GM23338 (cell line): Measurements from ENCODE around the gene OTUB1. TPM values are rescaled to one million over a fixed set of nuclear protein-coding genes. Genes with fewer than 3 reads are reported as not detected.

Experiments
- ATAC-seq: fragments of 200-7000 bp; cut with Tn5 transposase; 3 replicates; pipeline ENCODE4 v1.9.1; 2020
- DNase-seq: peaks from one replicate; pipeline ENCODE4 v3.0.0-alpha.2; 2015; ENCODE audit warnings: low spot score
- H2AFZ ChIP-seq: fragments of 200-600 bp; sonication (generic); 2 replicates; pipeline ENCODE4 v1.8.0; 2016; ENCODE audit warnings: antibody characterized with exemption, mild to moderate bottlenecking, moderate library complexity
- H3F3A ChIP-seq: fragments of 200-600 bp; sonication (generic); replicated peaks from 2 replicates; pipeline ENCODE4 v1.8.0; 2017; ENCODE audit warnings: antibody characterized with exemption, mixed run types, low read depth
- H3K27ac ChIP-seq: fragments of 200-600 bp; sonication (generic); 2 replicates; pipeline ENCODE4 v1.6.1; 2016; ENCODE audit warnings: low read depth
- H3K27me3 ChIP-seq: fragments of 200-600 bp; sonication (generic); 2 replicates; pipeline ENCODE4 v1.8.0; 2016; ENCODE audit warnings: mild to moderate bottlenecking, mixed run types, moderate library complexity; ENCODE audit not compliant: insufficient read depth
- H3K36me3 ChIP-seq: fragments of 200-600 bp; sonication (generic); 2 replicates; pipeline ENCODE4 v1.8.0; 2016; ENCODE audit warnings: mild to moderate bottlenecking; ENCODE audit not compliant: insufficient read depth
- H3K4me1 ChIP-seq: fragments of 200-600 bp; sonication (generic); 2 replicates; pipeline ENCODE4 v1.8.0; 2016; ENCODE audit warnings: mild to moderate bottlenecking, moderate library complexity; ENCODE audit not compliant: insufficient read depth
- H3K4me2 ChIP-seq: fragments of 200-600 bp; sonication (generic); 2 replicates; pipeline ENCODE4 v1.7.1; 2017; ENCODE audit warnings: mixed run types
- H3K4me3 ChIP-seq: fragments of 200-600 bp; sonication (generic); 2 replicates; pipeline ENCODE4 v1.6.1; 2016; ENCODE audit warnings: mixed run types
- H3K79me2 ChIP-seq: fragments of 200-600 bp; sonication (generic); replicated peaks from 2 replicates; pipeline ENCODE4 v1.8.0; 2017; ENCODE audit warnings: mild to moderate bottlenecking; ENCODE audit not compliant: insufficient read depth
- H3K9me2 ChIP-seq: fragments of 200-600 bp; sonication (generic); 2 replicates; pipeline ENCODE4 v1.8.0; 2017; ENCODE audit not compliant: insufficient read depth
- H4K20me1 ChIP-seq: fragments of 200-600 bp; sonication (generic); replicated peaks from 2 replicates; pipeline ENCODE4 v1.8.0; 2017; ENCODE audit warnings: mild to moderate bottlenecking; ENCODE audit not compliant: insufficient read depth
- H3K27ac Mint-ChIP-seq: 2 replicates; pipeline ENCODE4 v1.8.0; 2020; ENCODE audit warnings: inconsistent platforms, mild to moderate bottlenecking, moderate library complexity, mixed read lengths
- H3K27me3 Mint-ChIP-seq: 3 replicates; pipeline ENCODE4 v1.8.0; 2022; ENCODE audit warnings: low read depth, mild to moderate bottlenecking, moderate library complexity, mixed read lengths, inconsistent platforms; ENCODE audit not compliant: insufficient read depth, poor library complexity
- H3K36me3 Mint-ChIP-seq: 3 replicates; pipeline ENCODE4 v1.8.0; 2021; ENCODE audit warnings: low read depth, mild to moderate bottlenecking, inconsistent platforms, moderate library complexity, mixed read lengths
- H3K4me1 Mint-ChIP-seq: 3 replicates; pipeline ENCODE4 v1.8.0; 2020; ENCODE audit warnings: mild to moderate bottlenecking, inconsistent platforms, mixed read lengths
- H3K4me3 Mint-ChIP-seq: 3 replicates; pipeline ENCODE4 v1.8.0; 2021; ENCODE audit warnings: moderate library complexity, mild to moderate bottlenecking, inconsistent platforms, mixed read lengths
- H3K9me3 Mint-ChIP-seq: 3 replicates; pipeline ENCODE4 v1.8.0; 2020; ENCODE audit warnings: moderate library complexity, mild to moderate bottlenecking, inconsistent platforms, mixed read lengths
- CREB1 ChIP-seq: fragments of 250-450 bp; sonication (Bioruptor Pico); IDR thresholded peaks from 2 replicates; pipeline ENCODE4 v1.5.0; 2020; ENCODE audit warnings: low read depth, mild to moderate bottlenecking, moderate library complexity
- ETS1 ChIP-seq: IDR thresholded peaks from 2 replicates; pipeline ENCODE4 v1.6.1; 2016; ENCODE audit warnings: antibody characterized with exemption
- EZH2 ChIP-seq: fragments of 200-600 bp; sonication (generic); IDR thresholded peaks from one replicate; pipeline ENCODE4 v1.8.0; 2017; ENCODE audit warnings: antibody characterized with exemption, mild to moderate bottlenecking, low read depth; ENCODE audit not compliant: unreplicated experiment
- EZH2phosphoT487 ChIP-seq: fragments of 200-600 bp; sonication (generic); IDR thresholded peaks from one replicate; pipeline ENCODE4 v1.8.1; 2018; ENCODE audit warnings: antibody characterized with exemption; ENCODE audit not compliant: unreplicated experiment
- JUNB ChIP-seq: IDR thresholded peaks from one replicate; pipeline ENCODE4 v1.6.1; 2016; ENCODE audit warnings: antibody characterized with exemption; ENCODE audit not compliant: unreplicated experiment
- NANOG ChIP-seq: IDR thresholded peaks from 2 replicates; pipeline ENCODE4 v1.6.1; 2016; ENCODE audit warnings: antibody characterized with exemption, borderline replicate concordance
- POLR2AphosphoS5 ChIP-seq: IDR thresholded peaks from 2 replicates; pipeline ENCODE4 v1.6.1; 2016; ENCODE audit warnings: antibody characterized with exemption, low read depth
- ZNF114 ChIP-seq: fragments of 250-450 bp; sonication (Bioruptor Pico); IDR thresholded peaks from 2 replicates; pipeline ENCODE4 v1.5.0; 2020; ENCODE audit warnings: mild to moderate bottlenecking, moderate library complexity
- ZNF331 ChIP-seq: fragments of 250-450 bp; sonication (Bioruptor Pico); IDR thresholded peaks from 2 replicates; pipeline ENCODE4 v1.5.0; 2020; ENCODE audit warnings: low read depth, mild to moderate bottlenecking, moderate library complexity
- polyA plus RNA-seq: library from polyadenylated mRNA; unstranded; fragments of >200 nt; fragmentation: Nextera tagmentation; extraction: Ambion mirVana; gene quantifications from 2 replicates; pipeline ENCODE4 v1.2.1, GENCODE V29; 2016
- total RNA-seq: library from RNA; depleted of rRNA; stranded (reverse); fragments of >200 nt; shearing (Covaris generic); gene quantifications from 2 replicates; pipeline ENCODE4 v1.2.3, GENCODE V29; 2014

The OTUB1 gene
- total and polyA plus RNA-seq, 2 experiments from 2014 or later, result 122 to 207 TPM

GRCh38 chr11:64027651-64028397, 41.6 kb downstream of the OTUB1 start:
- peak overlapping the region; percentile 33; the same call in 1 of the 3 replicates for H3K4me3 Mint-ChIP-seq
- peak; percentile 11 for ATAC-seq
- peaks cover 70% of the 10 kb centered on the region for H3K27me3 Mint-ChIP-seq

GRCh38 chr11:64028398-64029115, 42.3 kb downstream of the OTUB1 start:
- Mint-ChIP-seq H3K27me3 (peaks cover 72% of the 10 kb centered on the region), H3K9me3 (no peaks in the 10 kb centered on the region; the same call in 2 of the 3 replicates), H3K27ac (no peak overlapping the region), H3K36me3 (peaks cover 4% of the 10 kb centered on the region; the same call in 1 of the 3 replicates), H3K4me1 (peaks cover 51% of the 10 kb centered on the region), H3K4me3 (no peak overlapping the region)
- Histone ChIP-seq H3K27ac (no peak overlapping the region), H3K36me3 (no peaks in the 10 kb centered on the region), H3K9me2 (no peaks in the 10 kb centered on the region), H3K4me1 (peaks cover 52% of the 10 kb centered on the region), H4K20me1 (no peaks in the 10 kb centered on the region; the same call in 1 of the 2 replicates), H3K79me2 (no peaks in the 10 kb centered on the region), H3K4me2 (peak overlapping the region; percentile 72), H3K27me3 (peaks cover 49% of the 10 kb centered on the region), H3F3A (peaks cover 22% of the 10 kb centered on the region), H2AFZ (no peak overlapping the region), H3K4me3 (peak overlapping the region; percentile 41)
- DNase-seq, result peak; percentile 96
- peak; percentile 75 for ATAC-seq
- TF ChIP-seq CREB1 (CRISPR knock-in tag) (0 out of 2 replicates have a peak, but pooled peaks have one; percentile 21), ZNF331 (CRISPR knock-in tag) (no peak)

More at GRCh38 chr11:64027651-64028397, 41.6 kb downstream of the OTUB1 start:
- peaks cover 22% of the 10 kb centered on the region for H3F3A ChIP-seq
- no peaks in the 10 kb centered on the region for H3K79me2 ChIP-seq
- H3K4me3 ChIP-seq, result peak overlapping the region; percentile 41
- peak overlapping the region; percentile 42 for H3K4me2 ChIP-seq
- no peak overlapping the region for H3K27ac ChIP-seq
- no peaks in the 10 kb centered on the region; the same call in 2 of the 3 replicates for H3K9me3 Mint-ChIP-seq
- DNase-seq, result no peak
- TF ChIP-seq JUNB (no peak), ZNF114 (CRISPR knock-in tag) (no peak), ETS1 (no peak), ZNF331 (CRISPR knock-in tag) (no peak), EZH2phosphoT487 (no peak), EZH2 (no peak), NANOG (no peak), POLR2AphosphoS5 (no peak), CREB1 (CRISPR knock-in tag) (no peak)
- H3K36me3 Mint-ChIP-seq, result peaks cover 4% of the 10 kb centered on the region; the same call in 1 of the 3 replicates
- no peaks in the 10 kb centered on the region for H3K9me2 ChIP-seq
- peaks cover 54% of the 10 kb centered on the region for H3K4me1 ChIP-seq
- peaks cover 56% of the 10 kb centered on the region for H3K4me1 Mint-ChIP-seq
- peak overlapping the region; percentile 14; the same call in 1 of the 2 replicates for H3K27ac Mint-ChIP-seq
- H3K36me3 ChIP-seq, result no peaks in the 10 kb centered on the region
- peaks cover 42% of the 10 kb centered on the region for H3K27me3 ChIP-seq
- H4K20me1 ChIP-seq, result no peaks in the 10 kb centered on the region; the same call in 1 of the 2 replicates
- H2AFZ ChIP-seq, result no peak overlapping the region
